ENCODE results near the gene IFNA13. TPM values are rescaled to one million over a fixed set of nuclear protein-coding genes. Genes with fewer than 3 reads are reported as not detected.

Gene IFNA13
- total RNA-seq (2014; rRNA removed; shearing (Covaris generic)) (not detected in 2 replicates), total RNA-seq (2022) (not detected in 2 replicates), Bru-seq, nascent RNA (not detected), BruChase-seq, experiment 1, labeled RNA remaining after a 6-hour chase (not detected), BruChase-seq, experiment 2, labeled RNA remaining after a 2-hour chase (not detected)
- long read RNA-seq, result 0 reads

GRCh38 chr9:21367957-21368356 lies at the start of gene IFNA13:
Gene IFNA13, minus strand, starts transcription at chr9:21368057. Its CDS starts 47 bp downstream, at chr9:21368010.
- Histone ChIP-seq H3K4me1 (ENCODE audit: insufficient read depth, low read length, poor library complexity, severe bottlenecking) (no peaks in the 10 kb centered on the region), H3K9me3 (ENCODE audit: low read length) (no peaks in the 10 kb centered on the region), H3K27ac (ENCODE audit: low read depth, low read length, poor library complexity, severe bottlenecking) (no peak within 1 kb of the TSS), H3K4me2 (ENCODE audit: low read length) (no peak within 1 kb of the TSS), H3K36me3 (ENCODE audit: insufficient read depth, low read length) (no peaks in the 10 kb centered on the region), H3K79me2 (ENCODE audit: insufficient read depth, low read depth, low read length) (no peaks in the 10 kb centered on the region), H4K20me1 (ENCODE audit: insufficient read depth, low read length) (no peaks in the 10 kb centered on the region), H3K4me3 (ENCODE audit: low read depth, low read length, poor library complexity, severe bottlenecking) (no peak within 1 kb of the TSS), H3K9me2 (ENCODE audit: insufficient read depth, low read length) (no peaks in the 10 kb centered on the region), H2AFZ (ENCODE audit: low read length) (no peak within 1 kb of the TSS)
- ChIA-PET CTCF (ENCODE audit: unreplicated experiment) (no interaction called here), POLR2A (interaction anchor here (0.7 kb wide), 1 partner anchor 109 kb away, joined by 3 read pairs; no protein-coding TSS in a partner anchor)
- no peak for TF ChIP-seq EZH2phosphoT487 (IDR thresholded peaks at IDR 0.05; ENCODE audit: borderline replicate concordance, low read depth, low read length)
- no peak for TF ChIP-seq CTCF (conservative IDR thresholded peaks at IDR 0.05; ENCODE audit: low read length)
- no peak for DNase-seq (ENCODE audit: low spot score)
- no TSS peak for BruUV-seq (replicated peaks)
- intact Hi-C loops (cut with micrococcal nuclease; ENCODE audit: unreplicated experiment), result no loop called here

- H3K4me2 ChIP-seq (ENCODE audit: low read length), result no peak overlapping the region
- peaks cover 5% of the 10 kb centered on the region for H3K4me1 ChIP-seq (ENCODE audit: insufficient read depth, low read length, poor library complexity, severe bottlenecking)
- no peaks in the 10 kb centered on the region for H3K36me3 ChIP-seq (ENCODE audit: insufficient read depth, low read length)
- TF ChIP-seq CTCF (conservative IDR thresholded peaks at IDR 0.05; ENCODE audit: low read length), result no peak
- no peak for TF ChIP-seq EZH2phosphoT487 (IDR thresholded peaks at IDR 0.05; ENCODE audit: borderline replicate concordance, low read depth, low read length)
- DNase-seq (ENCODE audit: low spot score), result no peak
- no peak overlapping the region for H3K4me3 ChIP-seq (ENCODE audit: low read depth, low read length, poor library complexity, severe bottlenecking)
- POLR2A ChIA-PET, result no interaction called here
- no peak overlapping the region for H2AFZ ChIP-seq (ENCODE audit: low read length)
- CTCF ChIA-PET (ENCODE audit: unreplicated experiment), result no interaction called here
- no peaks in the 10 kb centered on the region for H4K20me1 ChIP-seq (ENCODE audit: insufficient read depth, low read length)
- H3K27ac ChIP-seq (ENCODE audit: low read depth, low read length, poor library complexity, severe bottlenecking), result no peak overlapping the region
- no peaks in the 10 kb centered on the region for H3K9me3 ChIP-seq (ENCODE audit: low read length)
- no peaks in the 10 kb centered on the region for H3K79me2 ChIP-seq (ENCODE audit: insufficient read depth, low read depth, low read length)
- intact Hi-C loops (cut with micrococcal nuclease; ENCODE audit: unreplicated experiment), result no loop called here
- BruUV-seq (replicated peaks), result no TSS peak
- no peaks in the 10 kb centered on the region for H3K9me2 ChIP-seq (ENCODE audit: insufficient read depth, low read length)
These were observed 47.8 kb upstream of the IFNA13 start for GRCh38 chr9:21415493-21416267.
